Epithelial cell of esophagus (primary cell): ENCODE results near the gene HMCN1.
"Not testable (repeated sequence)": the region's sequence is repeated elsewhere in the genome, so short reads cannot be mapped to it uniquely, and the experiment has no call there.

Experiments used
- DNase-seq: peaks from one replicate; pipeline ENCODE4 v3.0.0; 2010; ENCODE audit warnings: low read depth
- H3K4me3 ChIP-seq: 2 replicates; pipeline ENCODE4 v1.5.1; 2011; ENCODE audit warnings: mild to moderate bottlenecking, low read length, control low read depth
- TF ChIP-seq, protein P1 (sequence below): IDR thresholded peaks from 2 replicates; pipeline ENCODE4 v1.5.1; 2011; ENCODE audit warnings: low read depth, mild to moderate bottlenecking, low read length, control low read depth, inconsistent platforms; ENCODE audit not compliant: insufficient read depth; ENCODE audit errors: missing control alignments

The HMCN1 gene

DNA sequence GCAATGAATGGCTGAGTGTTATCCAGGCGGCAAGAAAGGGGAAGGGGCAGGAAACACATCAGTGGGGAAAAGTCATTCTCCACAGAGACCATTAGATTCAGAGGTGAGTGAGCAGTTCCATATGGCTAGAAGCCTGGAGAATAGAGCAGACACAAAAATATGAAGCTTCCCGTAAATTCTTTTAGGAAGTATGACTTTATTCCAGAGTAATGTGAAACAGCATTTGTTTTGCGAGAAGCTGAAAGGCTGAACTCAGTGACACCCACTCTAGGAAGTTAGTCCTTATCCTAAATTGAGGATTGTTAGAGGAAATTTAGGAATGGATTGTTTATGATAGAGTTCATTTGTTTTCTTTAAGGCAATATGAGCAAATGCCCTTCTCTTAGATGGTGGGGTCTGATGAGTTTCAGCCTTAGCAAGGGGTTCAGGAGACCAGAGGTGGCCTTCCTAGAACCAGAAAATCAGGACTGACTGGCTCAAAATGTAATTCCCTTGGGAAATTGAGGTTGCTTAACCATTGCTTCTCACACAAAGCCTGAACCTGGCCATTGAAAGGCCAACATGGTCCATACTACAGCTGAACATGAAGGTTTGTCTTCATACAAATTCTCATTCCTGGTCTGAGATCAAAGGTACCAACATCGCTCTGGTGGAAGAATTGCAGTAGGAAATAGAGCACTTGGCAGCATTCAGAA, 473.3 kb downstream of the HMCN1 start:
- DNase-seq: no peak
- H3K4me3 ChIP-seq: no peak overlapping the region
- TF ChIP-seq, protein P1, sequence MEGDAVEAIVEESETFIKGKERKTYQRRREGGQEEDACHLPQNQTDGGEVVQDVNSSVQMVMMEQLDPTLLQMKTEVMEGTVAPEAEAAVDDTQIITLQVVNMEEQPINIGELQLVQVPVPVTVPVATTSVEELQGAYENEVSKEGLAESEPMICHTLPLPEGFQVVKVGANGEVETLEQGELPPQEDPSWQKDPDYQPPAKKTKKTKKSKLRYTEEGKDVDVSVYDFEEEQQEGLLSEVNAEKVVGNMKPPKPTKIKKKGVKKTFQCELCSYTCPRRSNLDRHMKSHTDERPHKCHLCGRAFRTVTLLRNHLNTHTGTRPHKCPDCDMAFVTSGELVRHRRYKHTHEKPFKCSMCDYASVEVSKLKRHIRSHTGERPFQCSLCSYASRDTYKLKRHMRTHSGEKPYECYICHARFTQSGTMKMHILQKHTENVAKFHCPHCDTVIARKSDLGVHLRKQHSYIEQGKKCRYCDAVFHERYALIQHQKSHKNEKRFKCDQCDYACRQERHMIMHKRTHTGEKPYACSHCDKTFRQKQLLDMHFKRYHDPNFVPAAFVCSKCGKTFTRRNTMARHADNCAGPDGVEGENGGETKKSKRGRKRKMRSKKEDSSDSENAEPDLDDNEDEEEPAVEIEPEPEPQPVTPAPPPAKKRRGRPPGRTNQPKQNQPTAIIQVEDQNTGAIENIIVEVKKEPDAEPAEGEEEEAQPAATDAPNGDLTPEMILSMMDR: no peak

DNA sequence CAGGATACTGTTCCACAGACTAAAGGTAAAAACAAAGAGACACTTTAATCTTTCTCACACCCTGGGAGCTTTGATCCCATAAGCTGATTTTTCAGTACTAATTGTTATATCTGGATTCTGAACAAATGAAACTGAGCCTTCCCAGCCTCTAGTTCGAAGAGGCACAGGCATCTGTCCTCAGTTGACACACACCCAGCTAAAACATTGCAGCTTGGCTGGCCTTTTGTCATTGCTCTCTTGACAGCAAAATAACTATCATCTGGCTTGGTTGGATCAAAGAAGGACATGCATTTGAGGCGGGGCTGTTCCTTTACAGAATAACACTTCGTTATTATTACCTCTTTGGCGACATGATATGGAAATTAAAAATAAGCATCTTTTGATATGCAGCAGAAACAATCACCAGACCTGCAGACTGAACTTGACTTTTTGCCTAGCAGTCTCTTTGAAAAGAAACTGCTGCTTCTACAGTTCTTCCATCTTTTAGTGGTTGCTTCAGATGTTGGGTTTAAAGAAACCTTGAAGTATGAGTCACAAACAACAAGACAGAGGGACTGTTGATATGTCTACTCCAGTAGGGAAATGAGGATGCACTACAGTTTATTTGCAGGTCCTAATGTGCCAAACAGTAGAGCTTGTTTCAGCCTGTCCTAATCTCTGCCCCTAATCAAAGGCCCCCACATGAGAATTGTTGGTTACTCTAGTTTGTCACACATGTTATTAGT, 474.4 kb downstream of the HMCN1 start:
- TF ChIP-seq, protein P1: no peak
- no peak overlapping the region for H3K4me3 ChIP-seq
- DNase-seq: no peak

DNA sequence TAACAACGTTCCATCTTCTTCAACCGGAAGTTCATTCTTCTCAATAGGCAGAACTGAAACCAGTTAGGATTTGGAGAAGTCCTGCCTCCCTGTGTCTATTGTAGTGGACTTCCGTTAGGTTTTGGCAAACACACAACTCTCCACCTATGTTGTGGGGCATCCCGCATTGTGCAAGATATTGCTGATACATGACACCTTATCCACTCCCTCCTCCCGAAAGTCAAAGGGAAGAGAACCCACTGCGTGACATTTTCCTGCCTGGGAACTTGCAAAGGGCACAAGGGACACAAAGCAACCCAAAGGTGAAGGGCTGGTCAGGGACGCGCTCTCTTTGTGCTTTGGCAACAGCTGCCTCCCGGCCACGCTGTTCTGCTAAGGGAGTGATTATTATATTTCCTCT, 476.1 kb downstream of the HMCN1 start:
- DNase-seq: no peak
- TF ChIP-seq, protein P1: no peak
- H3K4me3 ChIP-seq: no peak overlapping the region

DNA sequence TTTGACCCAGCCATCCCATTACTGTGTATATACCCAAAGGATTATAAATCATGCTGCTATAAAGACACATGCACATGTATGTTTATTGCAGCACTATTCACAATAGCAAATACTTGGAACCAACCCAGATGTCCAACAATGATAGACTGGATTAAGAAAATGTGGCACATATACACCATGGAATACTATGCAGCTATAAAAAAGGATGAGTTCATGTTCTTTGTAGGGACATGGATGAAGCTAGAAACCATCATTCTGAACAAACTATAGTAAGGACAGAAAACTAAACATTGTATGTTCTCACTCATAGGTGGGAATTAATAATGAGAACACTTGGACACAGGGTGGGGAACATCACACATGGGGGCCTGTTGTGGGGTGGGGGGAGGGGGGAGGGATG, 477.4 kb downstream of the HMCN1 start:
- DNase-seq, H3K4me3 ChIP-seq: not testable (repeated sequence)

DNA sequence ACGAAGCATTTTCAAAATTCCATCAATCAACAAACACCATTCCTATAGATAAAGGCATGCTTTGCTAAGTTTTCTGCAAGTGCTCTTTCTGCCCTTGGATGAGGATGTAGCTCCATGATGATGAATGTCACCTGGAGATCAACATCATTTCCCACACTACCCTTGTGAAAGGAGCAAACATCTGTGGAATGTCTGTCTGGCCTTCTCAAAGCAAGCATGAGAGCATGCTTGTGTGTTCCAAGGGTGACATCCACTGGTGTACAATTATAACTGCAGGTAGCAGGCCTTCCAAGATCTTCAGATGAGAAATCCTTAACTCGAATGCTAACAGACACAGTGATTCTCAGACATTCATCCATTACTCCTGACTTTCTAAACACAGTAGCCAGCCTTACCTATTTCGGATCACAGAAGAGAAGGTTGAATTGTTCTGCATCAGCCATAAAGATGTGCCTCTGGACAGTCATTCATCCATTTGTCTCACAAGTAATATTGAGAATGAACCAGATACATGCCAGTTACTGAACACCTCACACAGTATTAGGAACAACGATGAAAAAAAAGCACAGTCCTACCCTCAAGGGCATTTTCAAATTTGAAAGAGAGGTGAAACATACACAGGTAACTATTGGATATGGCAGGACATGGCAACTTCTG, 478.5 kb downstream of the HMCN1 start:
- DNase-seq: peak; percentile 91
- TF ChIP-seq, protein P1: peak; percentile 92
- no peak overlapping the region for H3K4me3 ChIP-seq

DNA sequence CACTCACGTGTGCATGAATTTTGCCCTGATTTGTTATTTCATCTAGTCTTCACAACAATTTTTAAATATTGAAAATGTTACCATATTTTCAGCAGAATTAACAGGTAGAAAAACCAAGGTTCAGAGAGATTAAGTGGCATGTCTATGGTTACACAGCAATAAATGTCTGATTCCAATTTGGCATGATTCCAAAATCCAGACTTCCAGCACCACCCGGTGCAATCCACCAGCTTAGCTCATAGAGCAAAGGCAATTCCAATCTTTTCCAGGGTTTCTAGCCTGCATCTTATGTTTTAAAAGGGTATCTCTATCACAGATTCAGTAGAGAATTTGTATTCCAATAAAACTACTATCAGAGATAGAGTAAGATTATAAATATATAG, 479.0 kb downstream of the HMCN1 start:
- H3K4me3 ChIP-seq: no peak overlapping the region
- TF ChIP-seq, protein P1: no peak
- DNase-seq: no peak

DNA sequence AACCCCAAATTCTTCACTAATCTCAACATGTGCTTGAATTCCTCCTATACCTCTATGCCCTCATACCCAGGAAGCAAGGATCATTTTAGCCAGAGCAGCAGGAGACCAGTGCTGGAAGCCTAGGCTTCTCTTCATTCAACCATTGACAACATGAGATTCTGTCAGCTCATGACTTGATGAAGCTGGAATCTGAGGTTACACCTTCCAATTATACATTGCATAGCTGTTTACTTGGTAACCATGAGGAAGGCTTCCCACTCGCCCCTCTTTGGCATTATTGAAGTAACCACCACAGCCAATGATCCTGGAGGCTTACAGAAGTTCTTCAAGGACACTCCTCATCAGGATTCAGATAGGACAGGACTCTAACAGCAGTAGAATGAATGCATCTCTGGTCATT, 480.6 kb downstream of the HMCN1 start:
- no peak for DNase-seq
- no peak overlapping the region for H3K4me3 ChIP-seq
- TF ChIP-seq, protein P1: no peak
